ENCODE data around the gene GLCCI1. TPM values are rescaled to one million over a fixed set of nuclear protein-coding genes. Genes with fewer than 3 reads are reported as not detected.

The GLCCI1 gene
- total and polyA plus RNA-seq, 2 of the 13 experiments (the other 11 are each of a cell fraction or from before 2014, with no cell fraction given), result 1.3 to 1.7 TPM

- Histone ChIP-seq H3K4me2 (ENCODE audit: low read depth, low read length) (no peak overlapping the region), H3K9me3 (ENCODE audit: low read length) (no peaks in the 10 kb centered on the region), H3K27ac (ENCODE audit: extremely low read length, insufficient read depth, low read length) (no peak overlapping the region), H3K4me1 (ENCODE audit: insufficient read depth, low read length) (peaks cover 22% of the 10 kb centered on the region), H3K4me3 (replicated peaks in 1 of 3; ENCODE audit: insufficient read depth in 1 of 3, low read depth in 2 of 3, low read length in 3 of 3) (no peak overlapping the region), H4K20me1 (ENCODE audit: insufficient read depth, low read length) (no peaks in the 10 kb centered on the region), H3K79me2 (ENCODE audit: insufficient read depth, low read length) (no peaks in the 10 kb centered on the region), H3K27me3 (ENCODE audit: control insufficient read depth in 1 of 2, insufficient read depth in 2 of 2, low read length in 2 of 2) (no peaks in the 10 kb centered on the region), H2AFZ (ENCODE audit: low read length) (no peak overlapping the region), H3K9ac (ENCODE audit: insufficient read depth, low read depth, low read length) (no peak overlapping the region), H3K36me3 (replicated peaks in 1 of 2; ENCODE audit: control insufficient read depth in 1 of 2, insufficient read depth in 2 of 2, low read length in 2 of 2) (no peaks in the 10 kb centered on the region)
- in situ Hi-C loops (cut with HindIII; ENCODE audit: extremely low pct_ligation_motif_present, low pct_unique_long_range_greater_than_20kb) (no loop called here), intact Hi-C loops (cut with micrococcal nuclease; ENCODE audit: unreplicated experiment) (loop anchor here (10.0 kb wide), 1 partner anchor 245 kb away; no protein-coding TSS in a partner anchor)
- DNase-seq (ENCODE audit: low spot score) (no peak), FAIRE-seq (no peak), ATAC-seq (no peak)
- ChIA-PET POLR2A (no interaction called here), CTCF (ENCODE audit: low intra/inter-chr PET ratio, low total read pairs) (no interaction called here)
- no TSS peak for BruUV-seq (replicated peaks)
- 8% methylated on average over 2 of the region's 2 CpGs for WGBS (ENCODE audit: low lambda C conversion rate)
- no peak for TF ChIP-seq TGIF2 (CRISPR knock-in tag; IDR thresholded peaks at IDR 0.05)
- no peak for TF ChIP-seq THYN1 (CRISPR knock-in tag; IDR thresholded peaks at IDR 0.05; ENCODE audit: borderline replicate concordance, low read depth)
- TF ChIP-seq ZNF407 (CRISPR knock-in tag; IDR thresholded peaks at IDR 0.05; ENCODE audit: not compliant biosample characterization), result no peak
- no peak for TF ChIP-seq ZNF839 (CRISPR knock-in tag; IDR thresholded peaks at IDR 0.05; ENCODE audit: borderline replicate concordance)
- TF ChIP-seq ZBED4 (CRISPR knock-in tag; IDR thresholded peaks at IDR 0.05; ENCODE audit: borderline replicate concordance), result no peak
- no peak for TF ChIP-seq ZNF709 (CRISPR knock-in tag; IDR thresholded peaks at IDR 0.05)
- TF ChIP-seq SNAI1 (CRISPR knock-in tag; IDR thresholded peaks at IDR 0.05; ENCODE audit: borderline replicate concordance), result no peak
- TF ChIP-seq ZNF264 (CRISPR knock-in tag; IDR thresholded peaks at IDR 0.05), result no peak
- no peak for TF ChIP-seq ZBTB7B (CRISPR knock-in tag; IDR thresholded peaks at IDR 0.05)
- no peak for TF ChIP-seq KLF13 (CRISPR knock-in tag; IDR thresholded peaks at IDR 0.05)
- no peak for TF ChIP-seq ZNF253 (CRISPR knock-in tag; IDR thresholded peaks at IDR 0.05; ENCODE audit: borderline replicate concordance)
- no peak for TF ChIP-seq ZBTB25 (CRISPR knock-in tag; IDR thresholded peaks at IDR 0.05)
These were observed 49.1 kb upstream of the GLCCI1 start for GRCh38 chr7:7919449-7919945.
